Midbrain (tissue), 1 donor: ENCODE measurements around the gene NRXN3.

ENCODE experiments used
- DNase-seq: peaks from one replicate; lab custom pipeline; 2025; lab: John Stamatoyannopoulos, UW

NRXN3 gene

GRCh38 chr14:78927261-78927660 lies 757.1 kb downstream of the NRXN3 start:
- no peak for DNase-seq

- no peak for DNase-seq
Observed at GRCh38 chr14:78933166-78933565, 763.0 kb downstream of the NRXN3 start.

- peak; percentile 17 for DNase-seq
Observed at GRCh38 chr14:78933948-78934524, 763.9 kb downstream of the NRXN3 start.

GRCh38 chr14:78946949-78947348 lies 776.8 kb downstream of the NRXN3 start:
- DNase-seq: no peak

DNA sequence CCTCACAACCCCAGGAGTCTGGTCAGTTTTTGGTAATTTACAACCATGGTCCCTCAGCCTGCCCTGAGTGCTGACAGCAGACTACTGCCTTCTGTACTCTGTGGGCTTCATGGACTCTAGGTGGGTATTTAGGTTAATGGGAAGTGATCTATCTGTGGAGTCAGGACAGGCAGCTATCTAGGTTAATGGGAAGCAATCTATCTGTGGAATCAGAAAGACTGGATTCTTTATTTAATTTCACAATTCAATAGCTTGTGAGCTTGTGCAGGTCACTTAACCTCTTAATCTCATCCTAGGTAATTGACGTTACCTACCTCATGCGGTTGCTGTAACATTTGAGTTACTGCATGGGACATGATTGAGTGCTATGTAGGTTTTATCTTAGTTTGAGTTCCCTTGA lies 777.5 kb downstream of the NRXN3 start:
- no peak for DNase-seq

- DNase-seq: no peak
Observed at GRCh38 chr14:78950649-78951048, 780.5 kb downstream of the NRXN3 start.

- no peak for DNase-seq
Observed at GRCh38 chr14:78951602-78952001, 781.4 kb downstream of the NRXN3 start.

- DNase-seq: peak; percentile 81
Observed at GRCh38 chr14:78959674-78960264, 789.6 kb downstream of the NRXN3 start.

GRCh38 chr14:78967111-78967809 lies 797.1 kb downstream of the NRXN3 start:
- no peak for DNase-seq

DNA sequence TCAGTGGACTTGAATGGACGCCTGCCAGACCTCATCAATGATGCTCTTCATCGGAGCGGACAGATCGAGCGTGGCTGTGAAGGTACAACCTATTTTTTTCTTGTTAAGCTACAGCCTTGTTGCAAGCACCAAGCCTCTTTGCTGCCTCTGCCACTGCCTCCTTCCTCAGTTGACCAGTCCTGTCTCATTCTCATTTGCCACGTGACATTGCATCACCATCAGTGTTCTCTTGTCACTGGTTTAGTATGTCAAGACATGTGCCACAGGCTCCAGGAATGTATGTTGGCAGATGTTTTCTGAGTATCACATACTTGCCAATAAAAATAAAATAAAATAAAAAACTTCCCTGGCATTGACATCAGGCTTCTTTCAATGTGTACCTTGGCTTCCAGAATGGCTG lies 798.1 kb downstream of the NRXN3 start:
- DNase-seq: no peak

DNA sequence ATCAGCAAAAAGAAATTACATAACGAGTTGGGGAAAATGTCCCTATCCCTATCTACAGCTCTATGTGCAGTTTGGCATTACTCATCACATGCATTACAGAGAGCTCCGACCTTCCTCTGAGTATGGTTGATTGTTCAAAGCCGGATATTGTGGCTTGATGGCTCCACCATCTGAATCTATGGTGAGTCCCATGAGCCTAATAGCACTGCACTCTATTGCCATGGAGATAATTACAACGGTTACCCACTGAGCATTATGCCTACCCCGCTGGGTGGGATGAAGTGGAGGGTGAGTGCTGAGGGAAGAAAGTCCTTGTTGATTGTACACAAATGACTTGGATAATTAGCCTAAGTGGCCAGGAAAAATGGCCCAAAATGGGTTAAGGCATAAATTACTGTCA lies 800.5 kb downstream of the NRXN3 start:
- DNase-seq: no peak

DNA sequence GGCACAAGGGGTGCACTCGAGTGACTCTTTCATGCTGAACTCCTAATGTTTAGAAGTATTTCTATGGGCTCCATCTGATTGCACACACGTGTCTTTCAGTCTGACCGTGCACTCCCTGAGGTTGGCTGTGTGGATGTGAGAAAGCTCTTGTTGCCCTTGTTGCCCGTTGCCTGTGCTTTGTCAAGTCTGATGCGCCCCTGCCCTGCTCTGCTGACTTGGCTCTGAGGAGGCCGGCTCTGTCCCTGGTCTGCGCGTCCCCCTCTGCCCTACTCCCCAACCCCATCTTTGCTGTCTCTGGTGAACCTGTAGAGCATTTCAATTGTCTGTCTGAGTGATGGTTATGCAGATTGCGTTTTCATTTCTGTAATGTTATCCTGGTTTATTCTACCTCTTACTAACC lies 802.3 kb downstream of the NRXN3 start:
- DNase-seq: no peak

GRCh38 chr14:78974691-78975090 lies 804.5 kb downstream of the NRXN3 start:
- DNase-seq: no peak

DNA sequence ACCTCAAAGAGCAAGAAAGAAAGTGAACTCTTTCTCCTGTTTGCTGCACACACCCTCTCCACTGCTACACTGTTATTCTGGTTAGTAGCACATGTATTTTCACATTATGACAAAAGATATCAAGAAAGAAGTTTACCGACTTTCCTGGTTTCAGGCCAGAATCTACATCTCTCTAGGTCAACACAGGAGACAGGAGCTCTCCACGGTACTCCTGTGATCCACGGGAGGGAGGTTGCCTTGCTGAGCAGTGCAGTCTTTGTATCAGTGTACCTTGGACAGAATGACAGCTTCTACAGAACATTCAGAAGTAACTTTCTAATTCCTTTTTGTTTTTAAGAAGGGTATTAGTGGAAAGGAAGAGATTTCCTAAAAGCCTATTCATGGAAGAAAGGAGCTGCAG lies 805.6 kb downstream of the NRXN3 start:
- no peak for DNase-seq

GRCh38 chr14:78978896-78979295 lies 808.7 kb downstream of the NRXN3 start:
- DNase-seq: no peak

DNA sequence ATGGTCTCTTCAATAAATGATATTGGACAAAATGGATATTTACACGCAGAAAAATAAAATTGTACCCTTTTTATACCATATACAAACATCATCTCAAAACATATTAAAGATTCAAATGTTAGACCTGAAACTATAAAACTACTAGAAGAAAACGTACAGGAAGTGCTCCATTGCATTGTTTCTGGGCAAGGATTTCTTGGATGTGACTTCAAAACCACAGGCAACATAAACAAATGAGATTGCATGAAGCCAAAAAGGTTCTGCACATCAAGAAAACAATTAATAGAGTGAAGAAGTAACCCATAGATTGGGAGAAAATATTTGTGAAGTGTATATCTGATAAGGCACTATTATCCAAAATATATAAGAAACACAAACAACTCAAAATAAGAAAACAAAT lies 812.4 kb downstream of the NRXN3 start:
- no peak for DNase-seq

- DNase-seq: no peak
Observed at GRCh38 chr14:78983126-78983525, 813.0 kb downstream of the NRXN3 start.

DNA sequence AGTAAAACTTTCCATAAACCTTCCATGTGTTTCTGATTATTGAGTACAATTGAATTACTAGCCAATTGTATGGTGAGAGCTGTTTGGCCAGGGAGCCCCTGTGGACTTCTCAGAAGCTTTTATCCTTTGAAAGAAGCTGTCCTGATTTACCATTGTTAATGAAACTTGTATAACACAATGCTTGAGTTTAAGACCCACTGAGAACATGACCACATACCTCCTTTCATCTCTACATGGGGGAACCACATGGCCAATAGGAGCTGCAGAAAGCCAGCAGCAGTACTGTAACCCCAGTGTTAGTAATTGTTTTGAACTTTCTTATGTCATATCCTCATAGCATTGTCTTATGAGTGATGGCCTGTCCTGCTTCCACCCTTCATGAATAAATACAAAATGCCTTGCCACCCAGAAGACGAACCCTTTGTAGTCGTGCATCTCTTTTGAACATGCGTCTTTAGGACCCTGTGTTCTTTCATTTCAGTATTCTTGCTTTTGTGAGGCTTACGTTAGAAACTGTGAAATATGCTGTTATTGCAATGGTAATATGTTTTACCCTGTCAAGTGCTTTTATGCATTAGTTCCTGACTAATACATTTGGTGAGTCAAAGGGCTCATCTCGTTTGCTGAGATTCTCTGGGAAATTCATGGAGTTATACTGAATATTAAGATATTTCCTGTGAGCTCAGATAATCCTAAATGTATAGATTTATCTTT lies 815.7 kb downstream of the NRXN3 start:
- DNase-seq: no peak

DNA sequence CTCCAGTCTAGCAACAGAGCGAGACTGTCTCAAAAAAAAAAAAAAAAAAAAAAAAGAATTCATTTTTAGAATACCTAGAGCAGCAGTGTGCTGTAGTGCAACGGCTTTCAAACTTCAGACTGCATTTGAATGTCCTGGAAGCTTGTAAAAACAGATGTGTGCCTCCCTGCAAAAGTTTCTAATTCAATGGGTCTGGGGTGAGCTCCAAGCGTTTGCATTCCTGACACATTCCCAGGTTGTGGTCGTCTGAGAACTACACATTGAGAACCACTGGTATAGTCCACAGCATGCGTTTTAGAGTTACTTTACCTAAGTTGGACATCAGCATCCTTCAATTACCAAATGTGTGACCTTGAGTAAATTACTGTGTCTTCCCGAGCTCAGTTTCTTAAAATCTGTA lies 816.8 kb downstream of the NRXN3 start:
- DNase-seq: no peak

- DNase-seq: no peak
Observed at GRCh38 chr14:78989221-78989620, 819.0 kb downstream of the NRXN3 start.

GRCh38 chr14:78992867-78993266 lies 822.7 kb downstream of the NRXN3 start:
- DNase-seq: no peak

DNA sequence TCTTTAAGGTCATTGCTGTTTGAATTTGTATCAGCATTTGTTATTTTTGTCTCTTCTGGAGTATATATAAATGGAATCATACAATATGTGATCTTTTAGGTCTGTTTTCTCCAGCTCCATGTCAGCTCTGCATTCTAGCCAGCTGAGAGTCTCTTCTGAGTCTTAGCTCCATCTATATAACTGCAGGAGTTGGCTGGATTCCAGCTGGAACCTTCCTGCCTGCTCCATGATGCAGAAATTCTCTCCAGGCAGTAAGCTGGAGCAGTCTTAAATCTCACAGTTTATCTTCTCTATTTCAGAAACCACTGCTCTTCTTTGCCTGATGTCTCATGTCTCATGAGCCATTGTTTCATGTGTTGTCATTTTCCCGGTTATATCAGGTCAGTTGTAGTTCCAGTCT lies 827.6 kb downstream of the NRXN3 start:
- DNase-seq: no peak

DNA sequence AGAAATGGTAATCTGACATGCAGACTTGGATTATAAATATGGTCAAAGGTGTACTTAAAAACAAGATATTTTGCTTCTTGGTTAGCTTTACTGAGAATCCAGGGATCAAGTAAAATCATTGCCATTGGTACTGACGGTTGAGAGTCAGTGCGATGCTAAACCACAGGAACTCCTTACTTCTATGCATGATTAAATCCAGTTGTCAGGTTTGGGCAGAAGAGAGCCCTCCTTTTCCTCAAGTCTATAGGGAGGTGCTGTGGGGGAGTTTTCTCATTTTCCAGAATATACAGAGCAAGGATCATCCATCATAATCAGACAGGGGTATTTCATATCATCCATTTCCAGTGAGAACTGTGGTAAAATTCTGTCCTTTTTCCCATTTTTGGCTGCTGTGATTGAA lies 839.1 kb downstream of the NRXN3 start:
- DNase-seq: no peak
